MM.1S (cell line): Measurements from ENCODE around the gene BOK.

ENCODE experiments used
- CTCF ChIP-seq: fragments of 300-600 bp; sonication (generic); IDR thresholded peaks from 2 replicates; pipeline ENCODE4 v1.5.1; 2016; ENCODE audit warnings: antibody characterized with exemption, low read length, mixed read lengths
- EZH2 ChIP-seq: fragments of 300-600 bp; sonication (generic); optimal IDR thresholded peaks from 2 replicates; pipeline ENCODE3; 2017; ENCODE audit warnings: low read depth, mild to moderate bottlenecking, antibody characterized with exemption, low read length, mixed read lengths

- TF ChIP-seq CTCF (no peak), EZH2 (no peak)
Observed at GRCh38 chr2:241534293-241534692, 24.3 kb upstream of the BOK start.
